T follicular helper cell (primary cell): ENCODE results near the gene CRYGB.

Source experiments
- DNase-seq: peaks from one replicate; pipeline ENCODE4 v3.0.0-alpha.2; 2020; ENCODE audit warnings: low read depth
- total RNA-seq, 2 experiments: gene quantifications; one replicate each; lab custom pipeline; 2026; lab: John Stamatoyannopoulos, UW

Gene CRYGB, protein sequence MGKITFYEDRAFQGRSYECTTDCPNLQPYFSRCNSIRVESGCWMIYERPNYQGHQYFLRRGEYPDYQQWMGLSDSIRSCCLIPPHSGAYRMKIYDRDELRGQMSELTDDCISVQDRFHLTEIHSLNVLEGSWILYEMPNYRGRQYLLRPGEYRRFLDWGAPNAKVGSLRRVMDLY
- total RNA-seq, result 0 reads per million in 2 experiments

DNA sequence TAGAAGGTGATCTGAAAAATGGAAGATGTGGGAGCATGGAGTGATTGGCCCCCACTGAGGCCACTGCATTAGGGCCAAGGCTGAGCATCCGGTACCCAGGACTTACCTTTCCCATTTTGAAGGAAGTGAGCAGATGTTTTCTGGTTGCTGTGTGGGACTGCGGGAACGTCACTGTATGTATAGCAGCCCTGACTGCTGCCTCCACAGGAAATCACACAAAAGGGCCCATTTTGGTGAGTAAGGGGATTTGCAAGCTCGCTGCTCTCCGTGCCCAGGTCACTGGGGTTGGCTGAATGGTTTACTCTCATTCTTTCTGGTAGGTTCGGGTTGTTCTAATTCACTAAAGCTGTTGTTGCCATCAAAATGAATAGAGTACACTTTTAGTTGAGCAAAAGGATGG, at the start of gene CRYGB:
Gene CRYGB (minus strand): TSS at position 153 of the 400 bp plus-strand sequence. CDS start 38 bp downstream, at position 115.
- no peak for DNase-seq

- no peak for DNase-seq
Measured at GRCh38 chr2:208195531-208195930, 49.6 kb upstream of the CRYGB start.

DNA sequence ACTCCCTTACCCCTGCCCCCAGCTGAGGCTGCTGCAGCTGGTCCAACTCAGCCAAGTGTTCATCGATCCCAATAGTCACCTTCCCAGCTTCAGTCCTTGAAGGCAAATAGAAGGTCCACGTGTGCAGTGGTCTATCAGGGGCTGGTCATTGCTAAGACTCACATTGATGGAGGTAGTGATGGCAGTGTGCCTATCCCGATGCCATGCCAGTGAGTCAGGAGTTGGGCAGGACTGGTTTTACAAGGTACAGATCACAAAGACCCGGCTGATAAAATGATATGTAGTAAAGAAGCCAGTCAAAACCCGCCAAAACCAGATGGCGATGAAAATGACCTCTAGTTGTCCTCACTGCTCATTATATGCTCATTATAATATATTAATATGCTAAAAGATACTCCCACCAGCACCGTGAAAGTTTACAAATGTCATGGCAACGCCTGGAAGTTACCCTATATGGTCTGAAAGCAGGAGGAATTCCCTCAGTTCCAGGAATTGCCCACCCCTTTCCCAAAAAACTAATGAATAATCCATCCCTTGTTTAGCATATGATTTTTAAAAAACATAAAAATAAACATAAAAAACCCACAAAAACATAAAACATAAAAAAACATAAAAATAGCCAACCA, 46.8 kb upstream of the CRYGB start:
- DNase-seq, result no peak

DNA sequence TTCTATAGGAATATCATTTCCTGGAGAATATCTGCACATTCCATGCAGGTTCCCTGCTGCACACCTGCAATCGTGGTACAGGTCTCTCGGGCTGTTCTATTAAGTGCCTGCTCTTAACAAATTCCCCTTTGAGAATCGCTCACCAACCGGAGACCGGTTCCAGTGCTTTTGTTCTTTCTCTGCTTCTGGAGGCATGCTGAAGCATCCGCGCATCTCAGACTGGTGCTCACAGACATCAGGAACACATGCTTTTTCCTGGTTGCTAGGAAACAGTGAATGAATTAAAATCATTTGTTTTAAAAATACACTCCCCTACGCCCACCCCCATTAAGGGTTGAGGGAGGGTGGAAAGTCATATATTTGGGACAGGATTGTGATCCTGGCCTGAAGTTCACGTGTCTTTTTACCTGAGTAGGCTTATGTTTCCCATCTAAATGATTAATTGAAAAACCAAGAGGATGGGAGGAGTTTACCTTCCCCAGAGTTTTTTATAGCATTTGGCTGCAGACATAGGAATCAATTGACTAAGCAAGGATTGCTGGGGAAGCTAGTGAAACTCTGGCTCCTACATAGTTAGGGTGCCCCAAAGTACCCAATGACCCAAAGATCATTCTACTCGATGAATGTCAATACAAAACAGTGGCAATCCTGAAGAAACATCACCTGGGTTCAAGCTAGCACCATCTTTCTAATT, 44.0 kb upstream of the CRYGB start, which contains the start of gene C2orf80:
Gene C2orf80 (minus strand): TSS at position 221 of the 694 bp plus-strand sequence. CDS start 3,044 bp downstream, outside the sequence.
- no peak for DNase-seq

- no peak for DNase-seq
Measured at GRCh38 chr2:208189069-208189809, 43.3 kb upstream of the CRYGB start.

GRCh38 chr2:208186893-208187292, 40.9 kb upstream of the CRYGB start:
- no peak for DNase-seq

GRCh38 chr2:208186465-208186864, 40.5 kb upstream of the CRYGB start:
- no peak for DNase-seq

GRCh38 chr2:208183972-208184705, 38.2 kb upstream of the CRYGB start:
- DNase-seq, result no peak

DNA sequence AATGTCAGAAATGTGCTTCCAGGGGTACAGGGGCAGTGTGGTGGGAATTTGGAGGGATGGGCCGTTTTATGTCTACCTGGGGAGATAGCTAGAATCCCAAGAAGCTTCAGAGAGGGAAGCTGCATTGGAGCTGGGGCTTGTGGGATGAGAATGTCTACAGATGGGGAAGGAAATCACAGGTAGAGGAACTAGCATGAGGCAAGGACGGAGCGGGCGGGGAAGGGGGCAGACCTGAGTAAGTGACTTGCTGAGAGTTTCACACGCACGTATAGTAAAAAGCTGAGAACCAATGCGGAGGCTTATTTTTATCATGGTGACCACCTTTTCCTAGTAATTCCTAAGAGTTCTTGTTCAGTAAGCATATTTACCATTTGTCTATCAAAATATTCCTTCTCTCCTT, 37.6 kb upstream of the CRYGB start:
- no peak for DNase-seq

- DNase-seq, result no peak
Measured at GRCh38 chr2:208182835-208183234, 36.9 kb upstream of the CRYGB start.

DNA sequence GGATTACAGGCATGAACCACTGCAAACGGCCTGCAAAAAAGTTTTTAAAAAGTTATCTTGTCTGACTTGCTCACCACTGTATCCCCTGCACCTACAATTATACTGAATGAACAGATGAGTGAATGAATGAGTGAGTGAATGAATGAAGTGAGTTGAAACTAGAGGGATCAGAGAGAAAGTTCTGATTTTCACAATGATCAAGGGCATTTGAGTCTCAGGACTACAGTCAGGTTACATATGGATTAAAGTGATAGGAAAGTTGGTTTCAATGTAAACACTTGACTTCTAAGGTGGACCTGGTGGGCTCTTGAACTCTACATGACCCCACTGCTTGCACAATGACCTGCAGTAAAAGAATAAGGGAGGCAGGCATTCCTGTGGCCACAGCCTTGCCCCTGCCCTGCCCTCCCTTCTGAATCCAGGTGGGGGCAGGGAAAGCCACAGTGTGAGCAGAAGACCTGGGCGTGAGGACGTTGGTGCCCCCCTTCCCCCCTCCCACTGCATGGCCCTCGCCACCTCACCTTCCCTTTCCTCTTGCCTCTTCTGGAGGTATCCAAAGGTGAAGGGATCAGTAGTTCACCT, 33.2 kb upstream of the CRYGB start:
- no peak for DNase-seq

DNA sequence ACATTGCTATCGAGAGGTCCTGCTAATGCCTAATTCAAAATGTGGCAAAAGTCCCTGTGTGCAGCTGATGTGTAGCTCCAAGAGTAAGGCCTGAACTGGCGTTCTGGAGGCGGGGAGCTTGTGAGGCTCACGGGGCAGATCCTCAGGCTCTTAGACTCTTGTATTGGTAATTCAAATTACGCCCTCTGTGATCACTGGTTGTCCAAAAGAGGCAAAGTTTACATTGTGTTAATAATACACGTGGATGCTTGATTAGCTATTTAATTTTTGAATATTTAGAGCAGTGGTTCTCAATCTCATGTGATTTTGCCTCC, 29.8 kb upstream of the CRYGB start:
- DNase-seq, result no peak

DNA sequence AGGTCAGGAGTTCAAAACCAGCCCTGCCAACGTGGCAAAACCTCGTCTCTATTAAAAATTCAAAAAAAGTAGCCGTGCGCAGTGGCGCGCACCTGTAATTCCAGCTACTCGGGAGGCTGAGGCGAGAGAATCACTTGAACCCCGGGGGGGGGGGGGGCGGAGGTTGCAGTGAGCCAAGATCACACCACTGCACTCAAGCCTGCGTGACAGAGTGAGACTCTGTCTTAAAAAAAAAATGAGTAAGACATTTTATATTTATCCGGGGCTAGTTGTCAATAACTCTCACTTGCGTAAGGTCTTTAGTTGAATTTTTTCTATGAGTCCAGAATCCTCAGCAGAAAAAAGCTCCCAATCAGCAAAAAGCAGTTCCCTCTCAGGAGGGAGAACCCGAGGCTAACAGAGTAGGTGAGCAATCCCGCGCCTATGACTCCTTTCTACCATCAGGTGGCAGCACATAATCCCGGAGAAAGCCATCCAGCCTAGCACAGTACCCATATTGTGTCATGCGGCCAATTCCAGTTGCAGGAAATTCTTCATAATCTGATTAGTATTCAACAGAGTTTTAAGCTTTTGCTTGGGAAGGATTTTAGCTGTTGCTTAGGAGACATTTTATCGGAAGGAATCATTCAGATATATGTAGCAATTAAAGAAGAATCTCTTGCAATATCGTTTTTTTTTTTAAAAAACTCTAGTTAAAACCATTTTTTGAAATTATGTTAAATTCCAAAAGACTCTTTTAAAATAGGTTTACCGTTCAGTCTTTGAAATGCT, 29.3 kb upstream of the CRYGB start:
- DNase-seq, result peak; percentile 27

DNA sequence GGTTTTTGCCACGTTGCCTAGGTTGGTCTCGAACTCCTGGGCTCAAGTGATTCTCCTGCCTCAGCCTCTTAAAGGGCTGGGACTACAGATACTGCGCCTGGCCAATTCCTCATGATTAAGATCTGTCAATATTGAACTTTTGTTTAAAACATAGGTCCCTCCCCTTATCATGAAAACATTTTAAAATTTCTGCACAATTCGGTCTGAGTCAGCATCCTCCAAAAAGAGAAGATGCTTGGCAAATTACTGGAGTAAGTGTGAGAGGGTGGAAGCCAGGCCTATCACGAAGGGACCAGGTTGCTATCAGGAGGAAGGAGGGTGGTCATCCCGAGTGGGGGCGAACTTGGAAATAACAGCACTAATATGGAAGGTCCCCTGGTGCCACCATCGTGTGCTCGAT, 28.2 kb upstream of the CRYGB start:
- DNase-seq, result no peak

- no peak for DNase-seq
Measured at GRCh38 chr2:208172125-208172524, 26.2 kb upstream of the CRYGB start.

DNA sequence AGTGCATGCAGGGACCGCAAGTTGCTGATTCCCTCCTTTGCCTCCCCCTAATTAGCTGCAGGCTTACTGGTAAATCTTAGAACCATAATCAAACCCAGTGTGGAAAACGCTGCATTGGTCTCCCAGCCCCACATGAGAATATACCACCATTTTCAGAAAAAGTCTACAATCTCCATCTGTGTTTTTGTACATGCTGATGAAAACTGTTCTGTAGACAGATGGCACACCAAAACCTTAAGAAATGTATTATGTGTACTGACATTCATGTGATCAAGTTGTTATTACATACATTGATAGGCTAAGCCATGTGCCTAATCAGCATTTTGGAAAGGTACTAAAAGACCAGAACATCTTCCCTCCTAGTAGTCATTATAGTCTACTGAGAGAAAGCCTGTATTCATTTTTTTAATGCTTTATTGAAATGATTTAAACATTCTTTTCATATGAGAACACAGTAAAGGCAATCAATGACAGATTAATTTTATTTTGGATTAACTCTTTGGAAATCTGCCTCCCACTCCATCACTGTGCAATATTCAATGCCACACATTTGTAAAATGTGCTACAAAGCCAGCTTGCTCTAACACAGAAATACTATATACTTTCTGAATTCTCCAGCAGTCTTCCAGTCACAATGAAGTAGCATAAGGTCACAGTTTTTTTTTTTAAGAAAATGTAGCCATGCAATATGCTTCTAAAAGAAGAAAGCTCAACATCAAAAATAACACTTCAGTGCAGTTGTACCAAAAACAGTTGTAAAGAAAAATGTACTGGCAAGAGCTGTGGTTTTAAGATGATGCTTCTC, 19.2 kb upstream of the CRYGB start:
- no peak for DNase-seq

DNA sequence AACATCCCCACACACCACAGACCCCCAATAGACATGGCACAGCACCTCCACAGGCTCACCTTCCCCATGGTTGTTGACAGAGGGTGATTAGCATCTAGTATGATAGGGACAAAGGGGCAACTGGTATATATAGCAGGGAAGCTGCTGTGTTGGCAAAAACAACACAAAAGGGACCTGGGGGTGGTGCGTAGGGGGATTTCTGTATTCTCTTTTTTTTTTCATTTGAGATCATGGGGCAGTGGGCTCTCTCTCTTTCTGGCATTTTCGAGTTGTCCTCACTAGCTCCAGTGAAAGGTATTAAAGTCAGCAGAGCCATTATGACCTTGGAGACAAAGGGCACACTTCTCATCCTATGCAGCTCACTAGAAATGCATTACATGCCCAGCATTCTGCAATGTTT, 17.5 kb upstream of the CRYGB start, which contains the start of gene CRYGA:
Gene CRYGA (minus strand): TSS at position 101 of the 400 bp plus-strand sequence. CDS start 33 bp downstream, at position 68.
- DNase-seq, result no peak

GRCh38 chr2:208156439-208156838, 10.5 kb upstream of the CRYGB start:
- no peak for DNase-seq

DNA sequence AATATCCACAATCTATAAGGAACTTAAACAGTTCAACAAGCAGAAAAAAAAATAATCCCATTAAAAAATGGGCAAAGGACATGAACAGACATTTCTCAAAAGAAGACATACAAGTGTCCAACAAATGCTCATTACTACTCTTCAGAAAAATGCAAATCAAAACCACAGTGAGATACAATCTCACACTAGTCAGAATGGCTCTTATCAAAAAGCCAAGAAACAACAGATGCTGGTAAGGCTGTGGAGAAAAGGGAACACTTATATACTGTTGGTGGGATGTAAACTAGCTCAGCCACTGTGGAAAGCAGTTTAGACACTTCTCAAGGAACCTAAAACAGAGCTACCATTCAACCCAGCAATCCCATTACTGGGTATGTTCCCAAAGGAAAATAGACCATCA, 7.2 kb upstream of the CRYGB start:
- no peak for DNase-seq

GRCh38 chr2:208150956-208151355, 5.0 kb upstream of the CRYGB start:
- no peak for DNase-seq
